HG03469 (cell line): ENCODE data around the gene ANO8.
"Not testable (repeated sequence)": the region's sequence is repeated elsewhere in the genome, so short reads cannot be mapped to it uniquely, and the experiment has no call there.

Source experiments
- ATAC-seq: cut with Tn5 transposase; IDR thresholded peaks from one replicate; pipeline ENCODE4 v1.9.1; 2021; ENCODE audit warnings: mild to moderate bottlenecking, moderate library complexity, moderate number of reproducible peaks; ENCODE audit not compliant: unreplicated experiment

The ANO8 gene

GRCh38 chr19:17294051-17294891 lies 40.4 kb downstream of the ANO8 start:
- ATAC-seq = no peak

GRCh38 chr19:17293605-17294004 lies 41.0 kb downstream of the ANO8 start:
- ATAC-seq = no peak

GRCh38 chr19:17292301-17293074 lies 42.2 kb downstream of the ANO8 start:
- no peak for ATAC-seq

GRCh38 chr19:17289489-17289888 lies 45.2 kb downstream of the ANO8 start:
- ATAC-seq = no peak

- ATAC-seq = no peak
Observed at GRCh38 chr19:17286752-17287151, 47.9 kb downstream of the ANO8 start.

GRCh38 chr19:17286263-17286662 lies 48.4 kb downstream of the ANO8 start:
- no peak for ATAC-seq

- ATAC-seq = no peak
Observed at GRCh38 chr19:17285415-17286135, 49.1 kb downstream of the ANO8 start.

- no peak for ATAC-seq
Observed at GRCh38 chr19:17283504-17283996, 51.1 kb downstream of the ANO8 start.

- peak; percentile 43 for ATAC-seq
Observed at GRCh38 chr19:17282488-17283125, 52.0 kb downstream of the ANO8 start.

GRCh38 chr19:17281391-17282304 lies 53.0 kb downstream of the ANO8 start, which contains the start of gene ANKLE1:
TSS of gene ANKLE1 (plus strand) at chr19:17281901. CDS start at chr19:17281921, 20 bp downstream.
- no peak for ATAC-seq

- no peak for ATAC-seq
Observed at GRCh38 chr19:17279436-17279835, 55.2 kb downstream of the ANO8 start.

- no peak for ATAC-seq
Observed at GRCh38 chr19:17275441-17276175, 59.0 kb downstream of the ANO8 start.

GRCh38 chr19:17274892-17275291 lies 59.8 kb downstream of the ANO8 start:
- ATAC-seq = not testable (repeated sequence)
